ENCODE results near the gene PER2. TPM values are rescaled to one million over a fixed set of nuclear protein-coding genes. Genes with fewer than 3 reads are reported as not detected.
A peak's percentile ranks its signal among the peaks of the same experiment; 100 is the strongest.

PER2 gene
- total and polyA plus RNA-seq, 10 donors, result 2.0 to 16.2 (median 12.0) TPM

DNA sequence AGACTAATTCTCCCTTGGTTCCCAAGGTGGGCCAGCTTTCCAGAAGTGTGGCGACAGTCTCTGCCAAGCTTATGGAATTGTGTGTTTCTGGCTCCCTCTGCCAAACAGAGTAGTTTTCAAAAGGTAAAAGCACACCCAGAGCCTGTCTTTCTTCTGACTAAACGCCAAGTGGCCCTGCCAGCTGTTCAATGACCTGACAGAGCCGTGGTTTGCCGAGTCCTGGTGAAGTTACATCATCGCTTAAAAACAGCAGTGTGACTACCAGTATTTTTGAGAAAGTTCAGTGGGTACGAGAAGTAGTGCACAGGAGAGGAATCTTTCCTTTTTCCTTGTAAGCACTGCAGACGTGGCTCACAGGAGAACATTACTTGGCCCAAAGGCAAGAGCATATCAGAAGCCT, 1.9 kb downstream of the PER2 start:
- peaks cover 21 to 83% (median 52%) of the 10 kb centered on the region in 6 donors for H3K4me1 ChIP-seq
- no peaks in the 10 kb centered on the region for H3K27me3 ChIP-seq (replicated peaks in 1 of 7)
- intact Hi-C loops (cut with DNase I; ENCODE audit: low total_unique reads), result no loop called here
- H3K4me3 ChIP-seq, result no peak overlapping the region
- TF ChIP-seq POLR2A (IDR thresholded peaks at IDR 0.05) (no peak), POLR2AphosphoS5 (IDR thresholded peaks at IDR 0.05) (no peak), CTCF (IDR thresholded peaks at IDR 0.05 in 8 of 11, conservative IDR thresholded peaks at IDR 0.05 in 3 of 11) (no peak)
- WGBS, 5 donors, result 62 to 84% (median 74%) methylated on average over 7 of the region's 7 CpGs
- H3K9me3 ChIP-seq, result no peaks in the 10 kb centered on the region
- H3K36me3 ChIP-seq, result no peaks in the 10 kb centered on the region
- H3K27ac ChIP-seq, result peak overlapping the region in 5 of 8 donors; percentile 36 to 94 (median 92)
- peak; percentile 51 for DNase-seq

DNA sequence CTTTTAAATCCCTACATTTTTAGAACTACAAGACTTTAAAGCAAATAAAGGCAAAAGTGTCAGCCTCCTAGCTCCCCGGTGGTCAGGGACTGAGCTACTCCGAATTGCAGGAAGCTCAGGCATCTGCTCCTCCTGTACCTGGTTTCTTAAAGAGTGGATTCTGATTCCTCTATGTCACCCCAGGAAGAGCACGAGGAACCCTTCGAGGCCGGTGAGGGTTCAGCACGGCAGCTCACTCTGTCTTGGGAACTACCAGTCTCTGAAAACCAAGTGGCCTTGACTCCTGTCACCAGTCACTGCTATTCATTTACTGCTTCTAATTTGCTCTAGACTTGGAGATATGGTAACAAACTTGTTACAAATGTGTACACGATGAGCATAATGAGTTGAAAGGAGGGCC, 2.3 kb downstream of the PER2 start:
- TF ChIP-seq POLR2AphosphoS5 (IDR thresholded peaks at IDR 0.05), result no peak
- TF ChIP-seq POLR2A (IDR thresholded peaks at IDR 0.05), result no peak
- no peak for TF ChIP-seq CTCF (IDR thresholded peaks at IDR 0.05 in 8 of 11, conservative IDR thresholded peaks at IDR 0.05 in 3 of 11)
- Histone ChIP-seq H3K9me3 (no peaks in the 10 kb centered on the region), H3K36me3 (no peaks in the 10 kb centered on the region), H3K27ac (peak overlapping the region in 5 of 8 donors; percentile 36 to 94 (median 92)), H3K4me1 (peaks cover 21 to 85% (median 52%) of the 10 kb centered on the region in 6 donors), H3K4me3 (no peak overlapping the region), H3K27me3 (replicated peaks in 1 of 7) (no peaks in the 10 kb centered on the region)
- DNase-seq, result no peak
- 62 to 92% (median 75%) methylated on average over 7 of the region's 7 CpGs for WGBS, 5 donors
- intact Hi-C loops (cut with DNase I; ENCODE audit: low total_unique reads), result no loop called here

DNA sequence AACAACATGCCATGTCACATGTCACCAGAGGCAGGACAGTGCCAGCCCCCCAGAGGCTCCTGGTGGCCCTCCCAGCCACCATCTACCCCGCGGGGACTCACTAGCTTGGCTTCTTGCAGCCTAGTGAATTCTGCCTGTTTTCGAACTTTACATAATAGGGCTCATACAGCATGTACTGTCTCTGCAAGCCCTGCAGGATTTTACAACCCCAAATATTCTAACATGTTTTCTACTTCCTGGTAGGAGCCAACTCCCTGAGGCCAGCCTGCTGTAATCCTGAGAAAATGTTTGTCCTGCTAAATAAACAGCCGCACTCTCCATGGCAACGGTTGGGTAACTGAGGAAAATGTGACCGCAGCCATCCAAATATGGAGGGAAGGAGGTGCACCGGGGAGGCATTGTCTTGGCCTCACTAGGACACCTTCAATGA, 2.7 kb downstream of the PER2 start:
- Histone ChIP-seq H3K27ac (peak overlapping the region in 5 of 8 donors; percentile 20 to 94 (median 92)), H3K36me3 (no peaks in the 10 kb centered on the region), H3K9me3 (no peaks in the 10 kb centered on the region), H3K27me3 (replicated peaks in 1 of 7) (no peaks in the 10 kb centered on the region), H3K4me3 (no peak overlapping the region), H3K4me1 (peaks cover 21 to 85% (median 52%) of the 10 kb centered on the region in 6 donors)
- intact Hi-C loops (cut with DNase I; ENCODE audit: low total_unique reads), result no loop called here
- WGBS, 5 donors, result 76 to 93% (median 84%) methylated on average over 7 of the region's 7 CpGs
- DNase-seq, result no peak
- TF ChIP-seq POLR2AphosphoS5 (IDR thresholded peaks at IDR 0.05) (no peak), CTCF (IDR thresholded peaks at IDR 0.05 in 8 of 11, conservative IDR thresholded peaks at IDR 0.05 in 3 of 11) (no peak), POLR2A (IDR thresholded peaks at IDR 0.05) (no peak)

- Histone ChIP-seq H3K9me3 (no peaks in the 10 kb centered on the region), H3K4me3 (no peak overlapping the region), H3K36me3 (no peaks in the 10 kb centered on the region), H3K27ac (peak overlapping the region in 4 of 8 donors; percentile 1 to 92 (median 32)), H3K27me3 (replicated peaks in 1 of 7) (no peaks in the 10 kb centered on the region), H3K4me1 (peaks cover 21 to 79% (median 49%) of the 10 kb centered on the region in 6 donors)
- no peak for DNase-seq
- WGBS, 5 donors, result 92 to 93% (median 93%) methylated on average over 11 of the region's 11 CpGs
- TF ChIP-seq POLR2AphosphoS5 (IDR thresholded peaks at IDR 0.05), result no peak
- TF ChIP-seq POLR2A (IDR thresholded peaks at IDR 0.05), result no peak
- TF ChIP-seq CTCF (IDR thresholded peaks at IDR 0.05 in 8 of 11, conservative IDR thresholded peaks at IDR 0.05 in 3 of 11), result no peak
- intact Hi-C loops (cut with DNase I; ENCODE audit: low total_unique reads), result no loop called here
These were observed 3.5 kb downstream of the PER2 start for GRCh38 chr2:238284802-238285515.
